HG03060 (cell line): Measurements from ENCODE around the gene HCLS1.
"Not testable (repeated sequence)": the region's sequence is repeated elsewhere in the genome, so short reads cannot be mapped to it uniquely, and the experiment has no call there.

Source experiments
- ATAC-seq: cut with Tn5 transposase; IDR thresholded peaks from one replicate; pipeline ENCODE4 v1.9.1; 2021; ENCODE audit warnings: low read depth, moderate number of reproducible peaks; ENCODE audit not compliant: unreplicated experiment

HCLS1 gene

DNA sequence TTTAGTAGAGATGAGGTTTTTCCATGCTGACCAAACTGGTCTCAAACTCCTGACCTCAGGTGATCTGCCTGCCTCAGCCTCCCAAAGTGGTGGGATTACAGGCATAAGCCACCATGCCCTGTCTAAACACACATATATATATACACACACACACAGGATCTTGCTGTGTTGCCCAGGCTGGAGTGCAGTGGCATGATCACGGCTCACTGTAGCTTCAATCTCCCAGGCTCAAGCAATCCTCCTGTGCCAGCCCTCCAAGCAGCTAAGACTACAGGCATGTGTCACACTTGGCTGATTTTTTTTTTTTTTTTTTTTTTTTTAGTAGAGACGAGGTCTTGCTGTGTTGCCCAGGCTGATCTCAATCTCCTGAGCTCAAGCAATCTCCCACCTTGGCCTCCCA, 60.8 kb downstream of the HCLS1 start:
- not testable (repeated sequence) for ATAC-seq

DNA sequence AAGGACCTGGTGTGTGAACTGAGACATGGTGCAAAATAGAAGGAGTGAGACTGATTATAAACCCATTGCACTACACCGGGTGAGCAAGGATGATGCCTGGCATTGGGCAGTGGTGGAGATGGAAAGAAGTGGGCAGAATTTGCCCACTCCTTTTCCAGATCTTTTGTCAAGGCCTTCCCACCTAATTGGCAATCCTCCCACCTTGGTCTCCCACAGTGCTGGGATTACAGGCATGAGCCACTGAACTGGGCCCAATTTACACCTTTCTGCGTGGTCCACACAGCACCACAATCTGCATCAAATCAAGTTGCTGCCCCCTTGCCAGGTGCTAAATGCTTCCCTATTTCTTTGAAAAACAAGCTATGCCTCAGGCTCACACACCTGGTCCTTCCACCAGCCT, 62.1 kb downstream of the HCLS1 start:
- no peak for ATAC-seq

GRCh38 chr3:121595765-121596406, 64.8 kb downstream of the HCLS1 start:
- no peak for ATAC-seq

- no peak for ATAC-seq
These were observed 65.9 kb downstream of the HCLS1 start for GRCh38 chr3:121594850-121595249.

GRCh38 chr3:121593806-121594205, 66.9 kb downstream of the HCLS1 start:
- not testable (repeated sequence) for ATAC-seq

- ATAC-seq = no peak
These were observed 67.6 kb downstream of the HCLS1 start, which contains the start of gene FBXO40 for GRCh38 chr3:121592856-121593702. TSS of gene FBXO40 (plus strand) at chr3:121593379. CDS start at chr3:121620576, 27,197 bp downstream.

GRCh38 chr3:121584418-121584817, 76.3 kb downstream of the HCLS1 start:
- ATAC-seq = no peak

GRCh38 chr3:121581691-121582090, 79.0 kb downstream of the HCLS1 start:
- no peak for ATAC-seq
